Measurements from ENCODE around the gene PSMD14. TPM values are rescaled to one million over a fixed set of nuclear protein-coding genes. Genes with fewer than 3 reads are reported as not detected.
A peak's percentile ranks its signal among the peaks of the same experiment; 100 is the strongest.
"Not testable (repeated sequence)": the region's sequence is repeated elsewhere in the genome, so short reads cannot be mapped to it uniquely, and the experiment has no call there.

PSMD14 gene
- total and polyA plus RNA-seq, 2 donors (not counting 1 experiment from before 2014, with no cell fraction given), result 69.2 to 87.5 TPM

DNA sequence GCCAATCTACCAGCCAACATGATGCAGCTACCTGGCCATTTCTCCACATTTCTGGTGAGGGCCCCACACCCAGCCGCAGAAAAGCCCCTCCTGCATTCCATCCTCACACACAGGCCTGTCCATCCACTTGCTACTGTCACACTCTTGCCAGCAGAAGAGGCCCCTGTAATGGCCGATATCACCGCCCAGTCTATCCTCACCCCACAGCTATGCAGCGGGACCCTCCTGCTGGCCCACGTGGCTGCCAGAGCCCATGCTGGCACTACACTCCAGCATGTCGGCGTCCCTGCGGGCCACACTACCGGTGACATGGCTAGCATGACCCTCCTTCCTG, 25.9 kb upstream of the PSMD14 start:
- not testable (repeated sequence) for H3K36me3 ChIP-seq (ENCODE audit: control insufficient read depth, insufficient read depth, low read length); H2AFZ ChIP-seq (ENCODE audit: low read length); DNase-seq (ENCODE audit: low read depth in 2 of 2); H3K9ac ChIP-seq (ENCODE audit: insufficient read depth, low read length); H3K9me3 ChIP-seq (ENCODE audit: control insufficient read depth, insufficient read depth, low read depth, low read length); H3K4me2 ChIP-seq (ENCODE audit: extremely low read depth, insufficient read depth, low read length); H3K27me3 ChIP-seq (ENCODE audit: control insufficient read depth, insufficient read depth, low read length); H3K4me1 ChIP-seq (ENCODE audit: control insufficient read depth, extremely low read depth, insufficient read depth, low read length); H4K20me1 ChIP-seq (ENCODE audit: control insufficient read depth, extremely low read depth, insufficient read depth, low read length); H3K79me2 ChIP-seq (ENCODE audit: control insufficient read depth, insufficient read depth, low read length); H3K27ac ChIP-seq (ENCODE audit: insufficient read depth, low read length); H3K4me3 ChIP-seq (replicated peaks in 1 of 4; ENCODE audit: control extremely low read depth in 1 of 4, insufficient read depth in 1 of 4, low read depth in 3 of 4, low read length in 4 of 4)

DNA sequence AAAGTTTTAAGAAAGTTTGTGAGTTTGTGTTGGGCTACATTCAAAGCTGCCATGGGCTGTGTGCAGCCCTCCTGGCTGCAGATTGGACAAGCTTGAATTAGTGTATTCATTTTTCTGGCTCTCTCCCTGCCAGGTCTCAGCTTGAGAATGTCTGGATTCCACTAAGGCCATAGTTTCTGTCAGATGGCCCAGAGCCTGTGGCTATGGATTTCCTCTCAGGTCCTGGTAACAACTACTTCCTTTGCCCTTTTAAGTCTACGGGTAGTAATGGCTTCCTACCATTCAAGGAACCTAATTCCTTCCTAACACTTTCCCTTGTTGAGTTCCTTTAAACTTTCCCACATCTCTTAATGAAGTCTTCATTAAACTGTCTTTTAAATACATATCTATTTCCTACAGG, 24.3 kb upstream of the PSMD14 start:
- Histone ChIP-seq H3K27me3 (ENCODE audit: control insufficient read depth, insufficient read depth, low read length) (no peaks in the 10 kb centered on the region), H3K9me3 (ENCODE audit: control insufficient read depth, insufficient read depth, low read depth, low read length) (peaks cover 2% of the 10 kb centered on the region), H3K4me1 (ENCODE audit: control insufficient read depth, extremely low read depth, insufficient read depth, low read length) (no peaks in the 10 kb centered on the region), H3K79me2 (ENCODE audit: control insufficient read depth, insufficient read depth, low read length) (no peaks in the 10 kb centered on the region), H2AFZ (ENCODE audit: low read length) (no peak overlapping the region), H3K4me3 (replicated peaks in 1 of 4; ENCODE audit: control extremely low read depth in 1 of 4, insufficient read depth in 1 of 4, low read depth in 3 of 4, low read length in 4 of 4) (no peak overlapping the region), H3K27ac (ENCODE audit: insufficient read depth, low read length) (no peak overlapping the region), H3K36me3 (ENCODE audit: control insufficient read depth, insufficient read depth, low read length) (no peaks in the 10 kb centered on the region), H3K9ac (ENCODE audit: insufficient read depth, low read length) (no peak overlapping the region), H4K20me1 (ENCODE audit: control insufficient read depth, extremely low read depth, insufficient read depth, low read length) (no peaks in the 10 kb centered on the region), H3K4me2 (ENCODE audit: extremely low read depth, insufficient read depth, low read length) (no peak overlapping the region)
- TF ChIP-seq, protein P1, sequence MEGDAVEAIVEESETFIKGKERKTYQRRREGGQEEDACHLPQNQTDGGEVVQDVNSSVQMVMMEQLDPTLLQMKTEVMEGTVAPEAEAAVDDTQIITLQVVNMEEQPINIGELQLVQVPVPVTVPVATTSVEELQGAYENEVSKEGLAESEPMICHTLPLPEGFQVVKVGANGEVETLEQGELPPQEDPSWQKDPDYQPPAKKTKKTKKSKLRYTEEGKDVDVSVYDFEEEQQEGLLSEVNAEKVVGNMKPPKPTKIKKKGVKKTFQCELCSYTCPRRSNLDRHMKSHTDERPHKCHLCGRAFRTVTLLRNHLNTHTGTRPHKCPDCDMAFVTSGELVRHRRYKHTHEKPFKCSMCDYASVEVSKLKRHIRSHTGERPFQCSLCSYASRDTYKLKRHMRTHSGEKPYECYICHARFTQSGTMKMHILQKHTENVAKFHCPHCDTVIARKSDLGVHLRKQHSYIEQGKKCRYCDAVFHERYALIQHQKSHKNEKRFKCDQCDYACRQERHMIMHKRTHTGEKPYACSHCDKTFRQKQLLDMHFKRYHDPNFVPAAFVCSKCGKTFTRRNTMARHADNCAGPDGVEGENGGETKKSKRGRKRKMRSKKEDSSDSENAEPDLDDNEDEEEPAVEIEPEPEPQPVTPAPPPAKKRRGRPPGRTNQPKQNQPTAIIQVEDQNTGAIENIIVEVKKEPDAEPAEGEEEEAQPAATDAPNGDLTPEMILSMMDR (conservative IDR thresholded peaks at IDR 0.05 in 1 of 2, IDR thresholded peaks at IDR 0.05 in 1 of 2; ENCODE audit: low read depth in 1 of 2, low read length in 2 of 2), result no peak
- no peak for TF ChIP-seq EZH2 (IDR thresholded peaks at IDR 0.05; ENCODE audit: low read length, missing control alignments)
- peak in 1 of 2 donors; percentile 53 for DNase-seq (ENCODE audit: low read depth in 2 of 2)

DNA sequence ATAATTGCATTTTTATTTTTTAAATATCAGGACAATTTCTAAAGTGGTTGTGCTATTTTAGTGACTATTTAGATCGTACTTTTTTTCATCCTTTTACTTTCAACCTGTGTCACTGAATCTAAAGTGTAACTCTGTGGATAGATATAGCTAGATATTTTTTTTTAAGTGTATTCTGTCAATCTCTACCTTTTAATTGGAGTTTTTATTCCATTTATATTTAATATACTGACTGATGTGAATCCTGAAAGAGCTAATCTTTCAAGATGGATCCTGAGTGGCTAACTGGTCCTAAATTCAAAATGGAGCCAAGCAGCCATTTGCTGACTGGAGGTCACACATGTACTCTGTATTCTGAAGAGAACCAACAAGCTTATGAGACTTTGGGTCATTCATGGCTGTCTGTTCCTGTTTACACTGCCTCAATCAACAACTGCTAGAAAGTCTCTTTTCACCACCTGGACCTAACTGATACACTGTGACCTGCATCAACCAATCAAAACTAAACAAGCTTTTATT, 4.6 kb upstream of the PSMD14 start:
- Histone ChIP-seq H3K27ac (ENCODE audit: insufficient read depth, low read length) (no peak overlapping the region), H3K4me1 (ENCODE audit: control insufficient read depth, extremely low read depth, insufficient read depth, low read length) (no peaks in the 10 kb centered on the region), H3K9ac (ENCODE audit: insufficient read depth, low read length) (no peak overlapping the region), H3K36me3 (ENCODE audit: control insufficient read depth, insufficient read depth, low read length) (no peaks in the 10 kb centered on the region), H3K4me3 (replicated peaks in 1 of 4; ENCODE audit: control extremely low read depth in 1 of 4, insufficient read depth in 1 of 4, low read depth in 3 of 4, low read length in 4 of 4) (no peak overlapping the region), H4K20me1 (ENCODE audit: control insufficient read depth, extremely low read depth, insufficient read depth, low read length) (no peaks in the 10 kb centered on the region), H3K9me3 (ENCODE audit: control insufficient read depth, insufficient read depth, low read depth, low read length) (no peaks in the 10 kb centered on the region), H3K4me2 (ENCODE audit: extremely low read depth, insufficient read depth, low read length) (no peak overlapping the region), H2AFZ (ENCODE audit: low read length) (no peak overlapping the region), H3K79me2 (ENCODE audit: control insufficient read depth, insufficient read depth, low read length) (peaks cover 3% of the 10 kb centered on the region), H3K27me3 (ENCODE audit: control insufficient read depth, insufficient read depth, low read length) (no peaks in the 10 kb centered on the region)
- no peak for DNase-seq (ENCODE audit: low read depth in 2 of 2)
- TF ChIP-seq, protein P1 (conservative IDR thresholded peaks at IDR 0.05 in 1 of 2, IDR thresholded peaks at IDR 0.05 in 1 of 2; ENCODE audit: low read depth in 1 of 2, low read length in 2 of 2), result no peak
- no peak for TF ChIP-seq EZH2 (IDR thresholded peaks at IDR 0.05; ENCODE audit: low read length, missing control alignments)

Data from fibroblast of lung (primary cell).